HG03354 (cell line): ENCODE data around the gene DYDC2.

Source experiments
- ATAC-seq: cut with Tn5 transposase; IDR thresholded peaks from one replicate; pipeline ENCODE4 v1.9.1; 2021; ENCODE audit warnings: mild to moderate bottlenecking; ENCODE audit not compliant: unreplicated experiment, poor library complexity, severe bottlenecking

DYDC2 gene

DNA sequence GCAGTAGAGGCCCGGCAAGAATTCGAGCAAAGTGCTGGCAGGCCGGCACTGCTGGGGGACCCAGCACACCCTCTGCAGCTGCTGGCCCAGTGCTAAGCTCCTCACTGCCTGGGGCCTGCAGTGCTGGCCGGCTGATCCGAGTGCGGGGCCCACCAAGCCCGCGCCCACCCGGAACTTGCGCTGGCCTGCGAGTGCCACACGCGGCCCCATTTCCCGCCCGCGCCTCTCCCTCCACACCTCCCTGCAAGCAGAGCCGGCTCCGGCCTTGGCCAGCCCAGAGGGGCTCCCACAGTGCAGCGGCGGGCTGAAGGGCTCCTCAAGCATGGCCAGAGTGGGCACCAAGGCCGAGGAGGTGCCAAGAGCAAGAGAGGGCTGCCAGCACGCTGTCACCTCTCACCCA, 3.1 kb downstream of the DYDC2 start:
- no peak for ATAC-seq

DNA sequence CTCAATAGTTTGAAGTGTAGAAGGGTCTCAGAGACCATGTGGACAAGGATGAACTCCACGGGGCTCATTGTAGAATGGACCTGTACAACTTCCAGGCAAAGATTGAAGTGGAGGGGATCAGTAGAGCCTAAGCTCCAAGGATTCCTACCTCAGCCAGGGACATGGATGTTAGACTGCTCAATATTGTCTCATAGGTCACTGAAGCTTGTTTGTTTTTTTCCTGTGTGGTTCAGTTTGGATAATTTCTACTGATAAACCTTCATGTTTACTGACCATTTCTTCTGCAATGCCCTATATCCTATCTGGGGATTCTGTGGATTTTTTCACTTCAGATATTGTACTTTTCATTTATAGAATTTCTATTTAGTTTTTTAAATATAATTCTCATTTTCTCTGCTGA, 8.9 kb downstream of the DYDC2 start:
- no peak for ATAC-seq

DNA sequence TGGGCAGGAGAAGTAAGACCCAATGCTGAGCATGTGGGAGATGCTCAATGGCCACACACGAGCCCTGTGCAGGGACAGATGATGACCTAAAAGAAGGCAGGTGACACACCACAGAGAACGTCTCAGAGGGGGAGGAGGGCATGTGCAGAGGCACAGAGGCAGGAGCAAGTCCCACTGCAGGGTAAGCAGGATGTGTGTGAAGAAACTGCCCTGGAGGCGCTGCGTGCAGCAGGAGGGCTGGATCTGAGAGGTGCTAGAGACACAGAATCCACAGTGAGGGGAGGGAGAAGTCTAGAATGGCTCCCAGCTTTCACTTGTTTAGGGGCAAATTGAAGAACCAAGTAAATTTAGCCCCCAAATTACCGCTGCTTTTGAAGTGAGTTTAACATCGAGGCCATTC, 14.9 kb downstream of the DYDC2 start:
- ATAC-seq, result no peak

DNA sequence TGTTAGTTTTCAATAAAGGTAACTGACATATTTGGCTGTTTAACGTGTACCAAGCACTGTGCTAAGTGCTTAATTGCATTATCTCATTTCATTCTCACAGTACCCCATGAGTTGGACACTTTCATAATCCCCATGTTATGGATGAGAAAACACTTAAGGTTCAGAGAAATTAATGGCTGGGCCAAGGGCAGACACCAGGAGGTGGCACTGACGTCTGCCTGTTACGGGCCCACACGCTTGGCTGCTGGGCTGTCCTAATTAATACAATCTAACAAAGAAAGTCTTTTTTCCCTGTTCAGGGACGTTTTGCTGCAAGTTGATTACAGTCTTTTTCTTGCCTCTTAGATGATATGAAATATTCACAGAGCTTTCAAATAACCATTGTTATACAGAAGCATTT, 16.1 kb downstream of the DYDC2 start:
- ATAC-seq, result no peak

DNA sequence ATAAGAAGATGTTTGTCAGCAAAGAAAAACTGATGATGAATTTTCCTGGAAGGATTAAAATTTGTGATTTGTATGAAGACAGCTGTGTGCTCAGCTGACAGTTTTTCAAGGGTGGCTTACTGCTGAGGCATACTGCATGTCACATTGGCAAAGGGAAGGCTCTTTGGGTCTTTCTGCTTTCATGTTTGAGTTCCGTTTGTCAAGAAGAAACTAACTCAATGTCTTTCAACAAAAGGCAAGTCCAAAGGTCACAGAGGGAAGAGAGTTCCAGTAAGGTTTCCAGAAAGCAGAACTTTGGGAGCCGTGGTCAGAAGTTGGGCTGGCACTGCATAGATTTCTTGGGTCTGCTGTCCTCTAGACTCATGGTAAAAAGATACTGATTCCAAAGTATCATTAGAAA, 16.9 kb downstream of the DYDC2 start:
- ATAC-seq, result no peak

DNA sequence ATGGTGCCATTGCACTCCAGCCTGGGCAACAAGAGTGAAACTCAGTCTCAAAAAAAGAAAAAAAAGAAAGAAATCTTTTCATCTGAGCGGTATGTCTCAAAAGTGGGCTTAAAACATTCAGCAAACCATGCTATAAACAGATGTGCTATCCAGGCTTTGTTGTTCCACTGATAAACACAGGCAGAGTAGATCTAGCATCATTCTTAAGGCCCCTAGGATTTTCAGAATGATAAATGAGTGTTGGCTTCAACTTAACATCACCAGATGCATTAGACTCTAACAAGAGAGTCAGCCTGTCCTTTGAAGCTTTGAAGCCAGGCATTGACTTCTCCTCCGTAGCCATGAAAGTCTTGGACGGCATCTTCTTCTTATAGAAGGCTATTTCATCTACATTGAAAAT, 23.1 kb downstream of the DYDC2 start:
- no peak for ATAC-seq

DNA sequence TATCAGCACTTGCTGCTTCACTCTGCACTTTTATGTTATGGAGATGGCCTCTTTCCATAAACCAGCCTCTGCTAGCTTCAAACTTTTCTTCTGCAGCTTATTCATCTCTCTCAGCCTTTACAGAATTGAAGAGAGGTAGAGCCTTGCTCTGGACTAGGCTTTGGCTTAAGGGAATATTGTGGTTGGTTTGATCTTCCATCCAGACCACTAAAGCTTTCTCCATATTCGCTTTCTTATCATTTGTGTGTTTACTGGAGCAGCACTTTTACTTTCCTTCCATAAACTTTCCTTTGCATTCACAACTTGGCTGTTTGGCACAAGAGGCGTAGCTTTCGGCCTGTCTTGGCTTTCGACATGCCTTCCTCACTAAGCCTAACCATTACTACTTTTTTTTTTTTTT, 23.6 kb downstream of the DYDC2 start:
- no peak for ATAC-seq

DNA sequence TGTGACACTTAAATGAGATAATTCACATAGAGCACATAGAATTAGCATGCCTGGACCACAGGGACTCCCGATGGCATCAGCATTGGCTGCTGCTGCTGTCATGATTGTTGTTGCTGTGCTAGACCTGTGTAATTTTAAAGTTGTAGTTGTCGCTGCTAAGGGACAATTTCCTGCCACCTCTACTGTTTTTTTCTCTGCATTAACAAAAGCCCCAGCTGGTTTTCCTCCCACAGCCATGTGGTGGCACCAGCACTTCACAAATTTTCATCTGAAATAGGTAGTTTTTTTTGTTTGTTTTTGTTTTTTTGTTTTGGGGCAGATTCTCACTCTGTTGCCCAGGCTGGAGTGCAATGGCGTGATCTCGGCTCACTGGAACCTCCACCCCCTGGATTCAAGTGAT, 26.4 kb downstream of the DYDC2 start:
- ATAC-seq, result peak; percentile 72

DNA sequence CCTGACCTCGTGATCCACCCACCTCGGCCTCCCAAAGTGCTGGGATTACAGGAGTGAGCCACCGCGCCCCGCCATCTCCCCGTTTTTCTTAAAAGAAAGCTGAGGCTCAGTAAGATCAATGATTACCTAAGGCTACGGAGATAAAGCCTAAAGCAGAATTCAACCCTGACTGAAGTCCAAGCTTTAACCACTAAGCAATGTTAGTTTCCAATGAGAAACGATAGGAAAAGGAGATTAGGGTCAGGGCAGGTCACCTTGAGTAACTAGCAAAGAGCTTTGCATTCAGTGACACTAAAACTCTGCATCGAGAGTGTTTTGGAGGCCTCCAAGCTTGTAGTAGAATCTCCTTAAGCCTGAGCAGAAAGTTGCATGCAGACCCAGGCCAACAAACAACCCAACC, 34.2 kb downstream of the DYDC2 start:
- ATAC-seq, result no peak

DNA sequence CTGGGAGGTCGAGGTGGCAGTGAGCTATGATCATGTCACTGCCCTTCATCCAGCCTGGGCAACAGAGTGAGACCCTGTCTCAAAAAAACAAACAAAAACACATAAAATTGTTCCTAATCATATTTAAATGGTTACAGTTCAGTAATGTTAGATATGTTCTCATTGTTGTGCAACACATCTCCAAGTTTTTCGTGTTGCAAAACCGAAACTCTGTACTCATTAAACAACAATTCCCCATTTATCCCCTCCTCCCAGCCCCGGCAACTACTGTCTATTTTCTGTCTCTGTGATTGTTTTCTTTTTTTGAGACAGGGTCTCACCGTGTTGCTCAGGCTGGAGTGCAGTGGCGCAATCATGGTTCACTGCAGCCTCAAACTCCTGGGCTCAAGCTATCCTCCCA, 35.7 kb downstream of the DYDC2 start:
- no peak for ATAC-seq

DNA sequence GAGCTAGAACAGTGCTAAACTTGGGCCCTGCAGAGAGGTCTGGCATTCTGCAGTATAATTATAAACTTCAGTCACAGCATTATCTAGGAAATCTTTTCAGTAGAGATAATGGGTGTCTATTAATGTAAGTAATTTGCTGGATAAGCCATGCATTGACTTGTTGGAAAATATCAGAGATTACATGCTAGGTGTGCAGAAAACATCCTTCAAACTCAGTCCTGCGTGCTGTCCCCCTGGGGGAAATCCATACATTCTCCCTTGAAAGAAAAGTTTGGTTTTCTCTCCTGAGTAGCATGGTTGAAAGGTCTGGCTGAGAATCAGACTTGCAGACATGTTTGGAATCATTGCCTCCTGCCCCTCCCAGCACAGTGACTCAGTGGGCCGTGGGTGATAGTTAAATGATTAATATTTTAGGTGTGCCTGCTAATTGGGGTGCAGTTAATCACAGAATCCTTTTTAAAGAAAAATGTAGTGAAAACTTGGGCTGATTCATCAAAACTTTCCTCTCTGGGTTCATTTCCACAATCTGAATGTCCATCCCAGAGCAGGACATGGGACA, 37.9 kb downstream of the DYDC2 start:
- no peak for ATAC-seq

DNA sequence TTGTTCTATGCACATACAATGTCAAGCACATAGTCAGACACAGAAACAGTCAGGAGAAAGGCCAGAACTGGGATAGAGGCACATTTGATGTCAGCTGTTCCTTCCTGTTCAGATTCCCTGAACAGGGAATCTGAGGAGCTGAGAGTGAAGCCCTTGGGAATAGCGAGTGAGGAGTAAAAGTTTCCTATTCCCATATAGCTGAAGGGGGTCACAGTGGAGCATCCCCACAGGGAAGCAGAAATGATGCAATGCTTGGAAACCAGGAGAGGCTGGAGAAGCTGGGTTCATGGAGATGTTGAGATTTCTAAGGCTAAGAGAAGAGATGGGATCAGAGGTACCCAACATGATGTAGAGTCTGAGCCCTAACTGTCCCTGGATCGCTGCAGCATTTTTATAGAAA, 40.4 kb downstream of the DYDC2 start:
- ATAC-seq, result no peak

DNA sequence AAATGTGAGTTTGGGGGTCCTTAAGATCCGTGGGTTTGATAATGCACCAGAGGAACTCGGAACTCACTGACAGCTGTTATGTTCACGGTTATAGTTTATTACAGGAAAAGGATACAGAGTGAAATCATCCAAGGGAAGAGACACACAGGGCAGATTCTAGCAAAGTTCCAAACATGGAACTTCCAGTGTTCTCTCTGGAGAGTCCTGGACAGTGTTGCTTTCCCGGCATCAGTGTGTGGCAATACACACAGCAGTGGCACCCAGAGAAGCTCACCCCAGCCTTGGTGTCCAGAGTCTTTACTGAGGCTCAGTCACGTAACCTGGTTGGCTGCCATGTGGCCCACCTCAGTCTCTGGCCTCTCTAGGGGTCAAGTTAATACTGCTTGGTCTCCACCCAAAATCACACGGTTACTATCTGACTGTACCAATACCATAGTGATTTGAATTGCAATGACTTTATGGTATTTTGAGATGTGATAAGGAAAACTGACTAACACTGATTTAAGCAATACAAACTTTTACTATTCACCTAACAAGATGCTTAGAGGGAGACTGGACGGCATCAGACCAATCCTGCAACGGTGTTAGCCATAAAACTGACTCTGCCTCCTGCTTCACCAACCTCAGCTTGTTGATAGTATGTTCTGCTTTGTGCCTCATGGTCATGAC, 43.7 kb downstream of the DYDC2 start:
- no peak for ATAC-seq

DNA sequence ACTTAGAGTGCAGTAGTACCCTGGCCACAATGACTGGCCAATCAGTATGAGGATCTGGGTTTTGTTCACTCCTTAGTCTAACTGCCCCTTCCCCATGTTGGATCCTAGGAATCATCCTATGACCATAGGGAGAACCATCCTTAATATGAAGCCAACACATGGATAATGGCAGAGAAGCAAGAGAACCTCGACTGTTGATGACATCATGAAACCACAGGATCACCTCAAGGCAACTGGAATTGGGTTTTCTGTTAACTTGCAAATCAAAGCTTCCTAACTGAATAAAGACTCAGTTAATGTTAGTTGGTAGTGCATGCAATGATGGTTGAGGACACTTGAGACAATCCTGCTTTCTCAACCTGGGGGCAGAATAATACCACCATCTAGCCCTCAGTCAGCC, 48.5 kb downstream of the DYDC2 start:
- no peak for ATAC-seq

DNA sequence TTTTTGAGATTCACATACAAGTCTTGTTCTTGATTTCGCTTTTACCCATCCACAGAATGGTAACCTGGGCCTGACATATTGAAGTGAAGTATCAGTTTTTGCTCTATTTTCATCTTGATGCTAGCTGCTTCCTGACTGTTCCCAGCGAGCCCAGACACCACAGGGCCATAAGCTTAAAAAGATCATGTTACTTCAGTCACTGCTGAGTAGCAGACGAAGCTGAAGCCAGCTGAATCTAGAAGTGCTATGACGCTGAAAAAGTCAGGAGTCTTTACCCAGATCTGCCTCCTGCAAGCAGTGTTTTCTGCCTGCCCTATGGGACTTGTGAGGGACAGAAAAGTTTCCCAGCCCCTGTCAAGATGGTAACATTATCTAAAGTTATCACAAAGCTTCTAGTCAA, 49.0 kb downstream of the DYDC2 start:
- no peak for ATAC-seq

DNA sequence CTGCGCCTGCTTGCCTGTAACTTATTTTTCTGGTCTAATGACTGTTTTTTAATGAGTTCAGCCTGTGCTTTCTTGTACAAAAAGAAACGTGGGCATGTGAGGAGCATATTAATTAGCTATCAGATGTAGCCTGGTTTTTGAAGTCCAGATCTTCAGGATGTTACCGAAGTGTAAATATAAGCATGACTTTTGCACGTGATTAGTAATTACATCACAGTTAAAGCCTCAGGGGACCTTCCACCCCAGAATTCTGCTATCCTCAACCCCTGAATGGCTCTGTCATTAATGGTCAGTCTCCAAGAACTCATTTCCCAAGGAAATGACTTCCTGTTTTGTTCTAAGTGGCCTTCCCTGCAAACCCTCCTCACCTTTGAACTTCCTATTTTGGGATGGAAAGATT, 49.6 kb downstream of the DYDC2 start:
- ATAC-seq, result no peak

DNA sequence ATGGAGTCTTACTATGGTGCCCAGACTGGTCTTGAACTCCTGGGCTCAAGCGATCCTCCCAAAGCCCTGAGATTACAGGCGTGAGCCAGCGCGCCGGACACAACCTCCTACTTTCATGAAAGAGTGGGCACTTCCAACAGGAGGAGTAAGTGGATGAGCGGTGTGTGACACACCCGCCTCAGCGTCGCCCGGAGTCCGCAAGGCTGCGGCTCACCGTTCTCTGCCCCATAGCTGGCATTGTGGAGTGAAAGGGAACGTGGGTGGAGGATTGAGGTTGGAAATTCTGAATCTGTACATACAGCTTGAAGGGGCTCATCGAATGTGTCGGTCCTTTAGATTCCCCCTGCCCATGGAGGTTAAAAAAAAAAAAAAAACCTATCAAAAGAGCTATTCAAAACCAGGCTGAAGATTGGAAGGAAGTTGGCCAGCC, 51.2 kb downstream of the DYDC2 start:
- peak; percentile 34 for ATAC-seq

DNA sequence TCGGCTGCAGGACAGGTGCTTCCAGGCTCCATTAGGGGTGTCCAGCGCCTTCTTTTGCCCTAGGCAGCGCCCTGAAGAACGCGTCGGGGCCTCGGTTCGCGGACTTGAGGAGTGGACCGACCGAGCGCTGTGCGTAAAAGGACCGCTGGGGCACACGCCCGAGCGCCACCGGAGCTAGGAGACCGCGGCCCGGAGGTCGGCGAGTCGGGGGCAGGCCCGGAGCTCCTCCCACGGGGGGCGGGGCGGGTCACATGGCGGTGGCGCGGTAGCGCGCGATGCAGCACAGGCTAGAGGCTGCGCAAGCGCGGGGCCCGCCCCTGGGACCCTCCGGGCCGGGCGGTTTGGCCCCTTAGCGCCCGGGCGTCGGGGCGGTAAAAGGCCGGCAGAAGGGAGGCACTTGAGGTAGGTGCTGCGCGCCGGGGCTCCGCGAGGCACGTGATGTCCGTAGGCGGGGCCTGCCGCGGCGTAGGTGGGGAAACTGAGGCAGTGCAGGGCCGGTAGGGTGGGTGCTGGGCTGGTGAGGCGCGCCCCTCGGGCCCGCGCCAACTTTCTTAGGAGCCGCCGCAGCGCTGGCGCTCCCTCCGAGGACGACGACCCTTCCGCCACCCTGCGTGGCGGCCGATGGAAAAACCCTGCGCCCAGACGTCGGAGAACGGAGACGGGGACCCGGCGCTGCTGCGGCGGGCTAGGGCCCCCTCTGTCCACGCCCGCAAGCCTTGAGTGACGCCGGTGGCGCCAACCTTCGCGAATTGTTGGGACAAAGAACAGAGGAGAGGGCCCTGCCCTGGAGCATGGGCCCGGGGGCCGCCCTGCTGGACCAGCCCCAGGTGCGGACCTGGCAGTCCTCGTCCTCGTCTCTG, 51.9 kb downstream of the DYDC2 start, which contains the start of gene PRXL2A:
TSS of gene PRXL2A (plus strand) at position 310 of the 860 bp plus-strand sequence. CDS start 11,917 bp downstream, outside the sequence.
- peak; percentile 94 for ATAC-seq

DNA sequence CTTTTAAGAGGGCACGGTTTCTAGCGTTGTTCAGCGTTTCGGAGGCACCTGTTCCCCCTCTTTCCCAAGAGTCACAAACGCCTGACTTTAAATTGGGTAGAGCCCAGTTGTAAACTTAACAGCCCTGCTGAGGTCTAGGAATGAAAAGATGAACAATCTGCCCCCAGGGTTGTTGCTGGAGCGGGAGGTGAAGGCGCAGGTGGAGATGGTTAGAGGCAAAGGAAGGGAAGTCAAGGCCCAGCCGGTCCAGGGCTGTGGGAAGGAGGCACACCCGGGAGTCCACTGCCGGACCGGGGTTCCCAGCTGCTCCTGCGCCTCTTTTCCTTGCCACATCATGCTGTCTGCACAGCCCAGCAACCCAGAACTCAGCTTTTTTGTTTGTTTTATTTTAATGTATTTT, 52.5 kb downstream of the DYDC2 start:
- ATAC-seq, result no peak

DNA sequence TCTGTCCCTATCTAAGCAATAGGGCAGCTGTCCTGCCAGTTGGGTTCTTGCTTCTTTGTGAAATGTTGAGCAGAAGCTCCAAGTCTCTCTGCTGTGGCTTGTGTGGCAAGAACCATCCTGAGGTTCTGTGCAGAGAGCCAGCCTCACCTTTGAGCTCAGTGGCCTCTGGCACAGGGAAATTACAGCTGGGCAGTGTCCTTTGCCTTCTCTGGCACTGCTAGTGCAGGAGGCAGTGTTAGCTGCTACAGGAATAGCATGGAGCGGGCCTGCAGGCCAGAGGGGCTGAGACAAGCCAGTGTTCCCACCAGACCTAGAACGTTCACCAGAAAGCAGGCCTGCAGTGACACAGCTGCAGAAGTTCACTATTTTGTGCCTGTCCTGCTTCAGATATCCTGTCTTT, 53.5 kb downstream of the DYDC2 start:
- no peak for ATAC-seq

DNA sequence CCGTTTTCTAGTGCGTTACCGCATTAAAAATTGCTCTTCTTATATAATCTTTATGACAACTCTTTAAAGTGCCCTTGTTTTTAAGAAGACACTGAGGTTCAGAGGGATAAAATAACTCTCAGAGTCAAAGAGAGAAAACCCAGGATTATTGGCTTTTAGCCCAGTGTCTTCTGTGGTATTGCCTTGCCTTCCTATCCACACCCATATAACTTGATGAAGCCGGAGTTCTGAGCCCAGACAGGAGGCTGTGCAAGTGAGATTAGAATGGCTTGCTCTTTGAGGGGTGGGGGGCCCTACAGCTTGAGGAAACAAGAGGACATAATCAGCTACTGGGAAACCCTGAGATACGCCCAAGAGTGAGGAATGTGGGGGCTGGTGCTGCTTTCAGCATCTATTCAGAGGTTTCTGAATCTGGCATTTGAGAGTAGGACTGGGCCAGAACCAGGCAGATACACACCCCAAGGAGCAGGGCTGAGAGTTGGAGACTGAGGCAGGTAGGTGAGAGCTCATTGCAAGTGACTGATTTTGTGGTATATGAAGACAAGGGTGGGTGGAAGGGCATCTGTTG, 54.1 kb downstream of the DYDC2 start:
- no peak for ATAC-seq
